HepG2 (cell line): ENCODE measurements around the gene GDF15. TPM values are rescaled to one million over a fixed set of nuclear protein-coding genes. Genes with fewer than 3 reads are reported as not detected.

Source experiments
- ATF7 ChIP-seq, 2 experiments: fragments of 450-650 bp in 1 of 2; sonication (generic) in 1 of 2; formaldehyde crosslinking in 1 of 2; IDR thresholded peaks; 2 replicates each; pipeline versions ENCODE4 v1.4.0 to v1.6.1; 2016 to 2020; ENCODE audit warnings: antibody characterized with exemption in 1 of 2, mild to moderate bottlenecking in 1 of 2, missing genetic modification reagents in 1 of 2
- CENPX ChIP-seq: sonication (generic); formaldehyde crosslinking; IDR thresholded peaks from 2 replicates; pipeline ENCODE4 v1.9.0; 2021; ENCODE audit warnings: mild to moderate bottlenecking, missing genetic modification reagents, moderate library complexity
- GZF1 ChIP-seq: sonication (generic); formaldehyde crosslinking; IDR thresholded peaks from 2 replicates; pipeline ENCODE4 v1.5.1; 2020; ENCODE audit warnings: mild to moderate bottlenecking, missing genetic modification reagents
- HMGXB3 ChIP-seq: sonication (generic); formaldehyde crosslinking; IDR thresholded peaks from 2 replicates; pipeline ENCODE4 v1.4.0; 2020; ENCODE audit warnings: missing genetic modification reagents, borderline replicate concordance
- KAT2B ChIP-seq: fragments of 150-350 bp; IDR thresholded peaks from 2 replicates; pipeline ENCODE4 v1.6.1; 2014; ENCODE audit warnings: low read depth, low read length, borderline replicate concordance
- MAF1 ChIP-seq: sonication (generic); formaldehyde crosslinking; IDR thresholded peaks from 2 replicates; pipeline ENCODE4 v1.5.0; 2020; ENCODE audit warnings: missing genetic modification reagents, borderline replicate concordance
- SIN3A ChIP-seq: IDR thresholded peaks from 2 replicates; pipeline ENCODE4 v1.6.1; 2011; ENCODE audit warnings: low read depth, mild to moderate bottlenecking, control low read depth, low read length, borderline replicate concordance
- TIGD3 ChIP-seq: sonication (generic); formaldehyde crosslinking; IDR thresholded peaks from 2 replicates; pipeline ENCODE4 v1.5.1; 2020; ENCODE audit warnings: mild to moderate bottlenecking, missing genetic modification reagents, borderline replicate concordance
- ZBTB34 ChIP-seq: sonication (generic); formaldehyde crosslinking; IDR thresholded peaks from 2 replicates; pipeline ENCODE4 v1.8.0; 2022; ENCODE audit warnings: mild to moderate bottlenecking, missing genetic modification reagents
- ZBTB38 ChIP-seq: sonication (generic); formaldehyde crosslinking; IDR thresholded peaks from 2 replicates; pipeline ENCODE4 v1.5.1; 2020; ENCODE audit warnings: mild to moderate bottlenecking, missing genetic modification reagents
- ZBTB39 ChIP-seq: sonication (generic); formaldehyde crosslinking; IDR thresholded peaks from 2 replicates; pipeline ENCODE4 v1.5.0; 2020; ENCODE audit warnings: missing genetic modification reagents
- ZBTB8A ChIP-seq: sonication (generic); formaldehyde crosslinking; IDR thresholded peaks from 2 replicates; pipeline ENCODE4 v1.4.0; 2020; ENCODE audit warnings: mild to moderate bottlenecking, low read depth, missing genetic modification reagents, borderline replicate concordance
- ZFP62 ChIP-seq: sonication (generic); formaldehyde crosslinking; IDR thresholded peaks from 2 replicates; pipeline ENCODE4 v1.4.0; 2020; ENCODE audit warnings: missing genetic modification reagents
- ZNF331 ChIP-seq: sonication (generic); formaldehyde crosslinking; IDR thresholded peaks from 2 replicates; pipeline ENCODE4 v1.4.0; 2020; ENCODE audit warnings: missing genetic modification reagents
- polyA plus RNA-seq, 8 experiments: library from polyadenylated mRNA; depleted of rRNA in 3 of 8; stranded (reverse) in 7 of 8; unstranded in 1 of 8; fragments of >200 nt; fragmentation: Illumina TruSeq in 4 of 8; extraction: Trizol in 4 of 8; gene quantifications; 2 replicates each; pipeline versions ENCODE4 v1.2.1 to v1.2.3, GENCODE V29; 2011 to 2016; ENCODE audit warnings: low read depth in 4 of 8, missing spikeins in 1 of 8, mixed read lengths in 1 of 8; ENCODE audit not compliant: insufficient read depth in 1 of 8
- total RNA-seq, 5 experiments: library from RNA; depleted of rRNA; stranded (reverse); fragments of >200 nt; fragmentation: Illumina TruSeq; extraction: Trizol; gene quantifications; 2 replicates each; pipeline ENCODE4 v1.2.3, GENCODE V29; 2016; ENCODE audit warnings: low read depth in 1 of 5
- TF ChIP-seq, protein P1 (sequence below): sonication (generic); formaldehyde crosslinking; IDR thresholded peaks from 2 replicates; pipeline ENCODE4 v1.5.0; 2020; ENCODE audit warnings: mild to moderate bottlenecking, missing genetic modification reagents

The GDF15 gene
- total and polyA plus RNA-seq, 2 of the 13 experiments (the other 11 are each of a cell fraction or from before 2014, with no cell fraction given): 146 to 422 TPM

GRCh38 chr19:18390065-18390907, 4.3 kb downstream of the GDF15 start (continued):
- TF ChIP-seq ZBTB39 (CRISPR knock-in tag) (no peak), ATF7 (IDR thresholded peaks at IDR 0.05) (no peak), ATF7 (CRISPR knock-in tag; IDR thresholded peaks at IDR 0.05) (no peak), ZBTB8A (CRISPR knock-in tag) (no peak), ZBTB34 (CRISPR knock-in tag) (no peak), GZF1 (CRISPR knock-in tag) (0 out of 2 replicates have a peak, but pooled peaks have one; percentile 27), SIN3A (peak; percentile 32; the same call in 1 of the 2 replicates), TIGD3 (no peak), CENPX (CRISPR knock-in tag) (no peak), ZNF331 (no peak), KAT2B (no peak), HMGXB3 (CRISPR knock-in tag) (peak; percentile 43; the same call in 1 of the 2 replicates), MAF1 (CRISPR knock-in tag) (no peak), ZFP62 (CRISPR knock-in tag) (no peak), ZBTB38 (no peak)
- TF ChIP-seq, protein P1, sequence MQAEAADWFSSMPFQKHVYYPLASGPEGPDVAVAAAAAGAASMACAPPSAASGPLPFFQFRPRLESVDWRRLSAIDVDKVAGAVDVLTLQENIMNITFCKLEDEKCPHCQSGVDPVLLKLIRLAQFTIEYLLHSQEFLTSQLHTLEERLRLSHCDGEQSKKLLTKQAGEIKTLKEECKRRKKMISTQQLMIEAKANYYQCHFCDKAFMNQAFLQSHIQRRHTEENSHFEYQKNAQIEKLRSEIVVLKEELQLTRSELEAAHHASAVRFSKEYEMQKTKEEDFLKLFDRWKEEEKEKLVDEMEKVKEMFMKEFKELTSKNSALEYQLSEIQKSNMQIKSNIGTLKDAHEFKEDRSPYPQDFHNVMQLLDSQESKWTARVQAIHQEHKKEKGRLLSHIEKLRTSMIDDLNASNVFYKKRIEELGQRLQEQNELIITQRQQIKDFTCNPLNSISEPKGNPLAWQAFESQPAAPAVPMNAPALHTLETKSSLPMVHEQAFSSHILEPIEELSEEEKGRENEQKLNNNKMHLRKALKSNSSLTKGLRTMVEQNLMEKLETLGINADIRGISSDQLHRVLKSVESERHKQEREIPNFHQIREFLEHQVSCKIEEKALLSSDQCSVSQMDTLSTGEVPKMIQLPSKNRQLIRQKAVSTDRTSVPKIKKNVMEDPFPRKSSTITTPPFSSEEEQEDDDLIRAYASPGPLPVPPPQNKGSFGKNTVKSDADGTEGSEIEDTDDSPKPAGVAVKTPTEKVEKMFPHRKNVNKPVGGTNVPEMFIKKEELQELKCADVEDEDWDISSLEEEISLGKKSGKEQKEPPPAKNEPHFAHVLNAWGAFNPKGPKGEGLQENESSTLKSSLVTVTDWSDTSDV: no peak
